NCI-H2196 (cell line): ENCODE results near the gene UROS.

Experiments used
- DNase-seq: peaks from one replicate; lab custom pipeline; 2025; ENCODE audit not compliant: unreplicated experiment; lab: John Stamatoyannopoulos, UW

The UROS gene

DNA sequence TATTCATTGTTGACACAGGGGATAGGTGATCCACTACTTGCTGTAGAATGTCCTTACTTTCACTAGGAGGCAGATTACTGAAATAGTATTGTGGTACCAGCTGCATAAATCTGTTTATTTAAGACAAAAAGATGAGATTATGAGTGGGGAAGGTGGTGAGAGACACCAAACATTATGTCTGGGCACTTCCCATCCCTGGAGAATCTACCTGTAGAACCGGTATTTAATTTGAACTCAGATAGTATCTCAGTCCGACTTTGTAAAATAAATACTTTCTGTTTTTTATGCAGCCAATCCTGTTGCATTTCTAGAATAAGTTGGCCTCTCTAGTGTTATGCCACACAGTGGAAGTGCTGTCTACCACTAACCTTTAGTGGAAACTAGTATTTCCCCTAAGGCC, 13.7 kb upstream of the UROS start:
- no peak for DNase-seq

DNA sequence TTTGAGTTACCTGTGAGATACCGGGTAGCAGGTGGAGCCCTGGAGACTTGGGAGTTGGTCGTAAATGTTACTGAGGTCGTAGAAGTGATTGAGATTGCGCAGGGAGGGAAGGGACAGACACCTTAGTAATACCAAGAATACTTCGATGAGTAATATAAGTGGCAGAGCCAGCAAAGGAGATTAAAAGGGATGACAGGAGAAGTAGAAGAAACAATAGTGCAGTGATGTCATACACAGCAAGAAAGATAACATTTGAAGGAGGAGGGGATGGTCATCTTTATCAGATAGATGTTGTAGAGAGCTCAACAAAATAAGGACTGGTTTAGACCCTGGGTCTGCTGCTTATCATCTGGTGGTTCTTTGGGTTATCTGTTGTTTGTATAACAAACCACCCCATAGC, 5.3 kb upstream of the UROS start:
- no peak for DNase-seq

DNA sequence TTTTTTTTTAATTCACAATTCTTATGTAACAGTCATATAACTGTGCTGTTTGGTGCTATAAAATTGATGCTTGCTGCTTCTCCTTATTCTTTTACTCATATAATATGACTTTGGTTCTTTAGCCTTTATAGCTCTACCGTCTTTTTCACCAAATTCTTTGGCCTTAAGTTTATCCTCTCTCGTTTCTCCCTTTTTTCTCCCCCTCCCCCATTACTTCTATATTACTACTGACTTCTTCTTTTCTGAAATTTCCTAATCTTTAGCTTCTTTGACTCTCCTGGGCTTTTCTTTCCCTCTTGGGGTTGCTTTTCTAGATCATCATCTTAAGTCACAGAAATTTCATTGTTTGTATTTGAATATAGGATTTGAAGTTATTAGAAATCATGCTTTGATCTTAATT, 4.1 kb upstream of the UROS start:
- DNase-seq: no peak

DNA sequence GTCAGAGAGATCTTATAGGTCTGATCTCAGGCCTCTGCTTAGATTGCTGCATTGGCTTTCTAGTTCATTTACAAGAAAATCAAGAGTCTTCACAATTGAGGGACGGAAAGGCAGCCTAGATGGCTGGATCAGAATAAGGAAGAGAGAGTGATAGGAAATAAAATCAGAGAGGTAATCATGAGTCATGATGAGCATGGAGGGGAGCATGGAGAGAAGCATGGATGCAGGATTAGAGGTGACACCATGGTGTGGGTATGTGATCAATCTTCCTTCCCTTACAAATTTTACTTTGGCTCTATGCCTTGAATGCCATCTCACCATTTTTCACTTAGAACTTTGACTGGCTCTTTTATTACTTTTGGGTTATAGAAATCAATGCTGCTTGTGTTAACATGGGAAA, 1.7 kb upstream of the UROS start:
- DNase-seq: no peak

DNA sequence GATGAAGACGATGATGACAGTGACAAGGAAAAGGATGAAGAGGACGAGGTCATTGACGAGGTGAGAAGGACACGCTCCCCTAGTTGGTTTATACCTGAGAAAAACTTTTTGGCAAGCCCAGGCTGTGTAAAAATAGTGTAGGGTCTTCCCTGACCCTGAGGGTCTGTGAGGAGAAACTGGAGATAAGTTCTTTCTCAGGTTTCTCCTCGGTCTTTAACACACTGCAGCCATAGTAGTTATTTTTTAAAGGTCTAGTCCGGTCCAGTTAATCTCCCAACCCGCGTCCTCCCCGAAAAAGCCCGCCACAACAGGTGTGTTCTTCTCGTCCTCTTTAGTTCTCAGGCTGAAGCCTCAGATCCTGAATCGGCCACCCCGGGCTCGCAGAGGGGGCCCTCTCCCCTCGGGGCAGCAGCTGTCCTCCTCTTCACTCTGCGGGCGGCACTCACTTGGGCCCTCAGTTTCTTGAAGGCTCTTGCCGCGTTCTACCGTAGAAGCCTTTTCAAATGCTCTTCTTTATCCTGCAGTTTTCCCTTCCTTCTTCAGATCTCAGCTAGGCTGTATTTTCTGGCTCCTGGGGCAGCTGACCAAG, 699 bp upstream of the UROS start:
- DNase-seq: no peak

DNA sequence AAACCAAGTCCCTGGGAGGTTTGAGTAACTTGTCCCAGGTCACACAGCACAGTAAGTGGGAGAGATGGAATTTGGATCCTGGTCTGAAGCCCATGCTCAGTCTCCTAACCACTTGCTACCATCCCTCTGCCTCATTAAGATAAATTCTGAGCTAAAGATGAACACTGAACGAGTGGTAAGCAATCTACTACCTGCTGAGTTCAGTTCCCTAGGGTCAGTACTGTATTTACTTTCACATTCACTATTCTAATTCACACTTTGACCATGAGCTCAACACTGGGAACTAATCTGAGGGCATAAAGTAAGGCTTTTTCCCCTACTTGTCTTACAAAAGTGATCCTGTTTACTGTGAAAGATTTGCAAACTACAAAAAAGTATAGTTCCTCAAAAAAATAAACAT, 2.4 kb downstream of the UROS start:
- DNase-seq: no peak

DNA sequence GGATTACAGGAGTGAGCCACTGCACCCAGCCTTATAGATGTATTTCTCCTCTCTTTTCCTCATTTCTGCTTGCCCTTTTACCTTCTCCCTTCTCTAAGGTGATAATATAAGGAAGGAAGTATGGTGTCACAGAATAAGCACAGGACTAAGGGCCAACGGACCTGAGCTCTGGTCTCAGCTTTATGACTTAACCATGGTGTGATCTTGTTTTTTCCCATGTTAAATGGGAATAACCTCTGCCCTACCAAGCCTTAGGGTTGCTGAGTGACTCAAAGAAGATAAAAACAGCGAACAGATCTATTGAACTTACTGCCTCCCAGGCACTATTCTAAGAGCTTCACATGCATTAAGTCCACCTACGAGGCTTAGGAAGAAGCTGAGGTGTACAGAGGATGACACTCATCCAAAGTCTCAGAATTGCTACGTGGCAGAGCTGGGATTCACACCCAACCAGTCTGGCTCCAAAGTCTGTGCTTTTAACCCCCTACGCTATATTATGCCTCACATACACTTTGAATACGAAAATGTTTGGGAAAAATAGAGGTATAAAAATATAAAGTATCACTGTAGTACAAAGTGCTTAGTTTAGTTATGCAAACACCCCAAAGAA, 5.6 kb downstream of the UROS start:
- no peak for DNase-seq

DNA sequence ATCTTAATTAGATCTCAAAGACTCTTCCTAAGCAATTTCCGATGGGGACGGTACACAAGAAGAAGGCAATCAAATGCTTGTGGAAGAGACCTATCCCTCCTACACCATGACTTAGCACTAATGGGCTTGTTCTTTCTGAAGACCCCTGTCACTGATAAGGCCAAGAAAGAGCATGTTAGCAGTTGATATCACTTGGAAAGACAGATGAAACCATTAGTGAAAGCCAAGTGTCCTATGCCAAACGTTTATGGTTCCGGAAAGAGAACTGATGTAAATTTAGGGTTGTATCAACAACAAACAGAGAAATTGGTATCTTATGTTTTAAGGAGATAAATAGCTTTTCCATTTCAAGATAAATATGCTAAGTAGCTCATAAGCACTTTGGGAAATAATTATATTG, 6.5 kb downstream of the UROS start:
- DNase-seq: no peak

DNA sequence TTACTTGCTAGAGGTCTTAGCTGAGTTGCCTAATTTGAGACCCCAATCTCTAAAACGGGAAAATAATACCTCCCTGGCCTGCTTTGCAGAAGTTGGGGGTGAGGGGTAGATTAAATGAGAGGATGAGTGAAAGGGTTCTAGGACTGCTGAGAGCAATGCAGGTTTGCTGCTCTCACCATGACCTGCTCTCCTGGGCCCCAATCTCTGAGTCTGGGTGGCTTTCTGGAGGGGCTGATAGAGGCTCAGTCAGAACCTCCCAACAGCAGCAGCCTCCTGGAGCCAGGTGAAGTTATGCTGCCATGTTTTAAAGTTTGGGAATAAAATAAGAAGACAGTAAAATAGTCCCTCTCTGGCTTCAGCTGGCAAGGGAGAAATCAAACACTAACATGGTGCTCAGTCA, 7.3 kb downstream of the UROS start:
- DNase-seq: no peak

DNA sequence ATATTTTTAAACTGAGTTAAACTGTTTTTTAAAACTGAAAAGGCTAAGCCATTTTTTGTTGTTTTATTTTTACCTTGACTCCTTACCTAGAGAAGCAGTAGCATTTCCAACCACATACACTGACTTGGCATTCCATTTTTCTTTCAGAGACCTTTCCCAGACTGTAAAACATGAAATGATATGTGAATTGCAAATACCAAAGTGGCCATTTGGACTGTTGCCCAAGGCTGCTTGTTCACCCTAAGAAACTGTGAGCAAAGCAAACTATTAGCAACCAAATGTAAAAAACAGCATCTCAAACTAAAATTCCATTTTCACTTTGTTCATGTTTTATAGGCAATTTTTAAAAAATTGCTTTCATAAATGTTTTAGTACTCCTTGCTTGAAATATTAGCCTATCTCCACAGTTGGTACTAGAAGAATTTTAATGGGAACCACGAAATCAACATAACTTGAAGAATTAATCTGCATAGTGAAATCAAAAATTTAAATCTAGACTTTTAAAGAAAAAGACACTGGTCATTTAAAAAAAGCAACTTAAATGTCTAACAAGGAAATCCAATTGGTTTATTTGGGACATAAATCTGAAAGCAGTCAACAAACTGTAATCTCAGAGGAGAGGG, 10.8 kb downstream of the UROS start:
- DNase-seq: no peak

DNA sequence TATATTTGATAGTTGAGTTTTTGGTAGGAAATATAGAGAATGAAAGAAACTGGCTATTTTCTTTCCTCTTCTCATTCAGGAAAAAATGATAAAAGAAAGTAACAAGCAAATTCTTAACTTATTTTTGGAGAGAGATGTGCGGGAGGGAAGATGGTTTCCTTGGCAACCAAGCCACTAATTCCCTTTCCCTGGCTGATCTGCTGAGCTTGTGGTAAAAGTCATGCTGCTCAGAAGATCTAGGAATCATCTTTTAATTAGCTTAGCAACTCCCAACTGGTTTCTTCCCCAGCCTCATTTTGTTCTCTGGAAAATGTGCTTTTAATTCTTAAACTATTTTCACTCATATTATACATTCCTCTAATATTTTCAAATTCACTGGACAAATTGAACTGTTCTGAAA, 11.8 kb downstream of the UROS start:
- no peak for DNase-seq

DNA sequence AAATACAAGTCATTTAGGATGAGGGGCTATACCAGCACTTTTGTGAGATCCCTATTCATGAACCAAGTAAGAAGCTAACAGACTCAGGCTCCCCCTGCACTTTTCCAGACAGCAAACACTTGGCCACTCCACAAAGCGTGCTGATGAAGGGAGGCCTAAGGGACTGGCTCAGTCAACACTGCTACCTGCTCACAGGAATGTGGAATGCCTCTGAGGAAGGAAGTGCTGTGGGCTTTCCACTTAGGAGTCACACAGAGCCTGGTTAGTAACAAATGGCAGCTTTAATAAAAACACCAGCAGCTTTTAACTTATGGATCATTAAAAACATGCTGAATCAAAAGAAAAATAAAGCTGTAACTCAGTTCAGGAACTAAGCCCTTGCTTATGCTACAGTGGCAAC, 15.0 kb downstream of the UROS start:
- no peak for DNase-seq

DNA sequence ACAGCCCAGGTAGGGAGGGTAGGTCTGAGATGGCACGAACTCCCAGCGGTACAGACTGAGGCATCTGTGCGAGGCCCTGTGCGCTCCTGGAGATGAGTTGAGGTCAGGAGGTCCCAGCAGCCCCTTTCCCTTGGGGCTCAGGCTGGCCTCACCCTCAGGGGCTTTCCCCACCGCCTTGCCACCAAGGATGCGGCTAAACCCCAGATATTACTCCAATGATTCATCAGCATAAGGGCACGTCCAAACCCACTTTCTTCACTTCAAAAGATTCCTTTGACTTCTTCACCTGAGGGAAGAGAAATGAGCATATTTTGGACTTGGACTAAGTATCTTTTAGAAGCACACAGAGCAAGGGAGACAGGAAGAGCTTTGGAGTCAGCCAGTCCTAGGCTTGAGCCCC, 20.3 kb downstream of the UROS start:
- no peak for DNase-seq

DNA sequence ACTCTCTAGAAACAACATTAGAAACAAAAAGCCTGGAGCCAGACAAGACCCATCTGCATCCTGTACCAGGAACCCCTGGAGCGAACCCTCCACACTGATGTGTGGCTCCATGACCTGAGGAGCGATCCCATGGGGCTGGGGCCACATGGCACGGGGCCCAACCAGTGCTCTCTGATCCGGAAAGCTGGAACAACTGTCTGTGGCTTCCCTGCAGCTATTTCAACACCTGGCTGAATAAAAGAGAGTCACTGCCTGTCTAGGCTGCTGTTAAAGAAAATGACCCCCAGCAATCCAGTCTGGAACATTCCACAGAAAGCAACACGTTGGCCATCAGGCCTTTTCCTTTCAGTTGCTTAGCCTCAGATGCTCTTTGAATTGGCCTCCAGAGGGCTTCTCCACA, 20.9 kb downstream of the UROS start:
- no peak for DNase-seq

DNA sequence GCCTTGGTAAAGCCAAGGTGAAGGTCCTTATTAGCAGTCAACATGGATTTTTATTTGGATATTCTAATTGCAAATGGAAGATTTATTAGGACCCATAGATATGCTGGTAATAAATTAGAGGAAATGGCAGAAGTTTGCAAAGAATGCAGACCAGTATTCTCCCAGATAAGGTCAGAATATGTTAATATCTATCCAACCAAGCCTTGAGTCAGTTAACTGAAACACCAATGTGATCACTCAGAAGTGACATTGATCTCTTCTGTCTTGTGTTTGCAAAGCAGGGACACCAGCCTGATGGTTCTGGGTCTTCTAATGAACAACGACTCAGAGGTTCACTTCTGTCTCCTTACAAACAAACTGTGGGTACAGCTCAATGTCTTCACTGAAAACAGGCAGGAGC, 21.5 kb downstream of the UROS start:
- no peak for DNase-seq

DNA sequence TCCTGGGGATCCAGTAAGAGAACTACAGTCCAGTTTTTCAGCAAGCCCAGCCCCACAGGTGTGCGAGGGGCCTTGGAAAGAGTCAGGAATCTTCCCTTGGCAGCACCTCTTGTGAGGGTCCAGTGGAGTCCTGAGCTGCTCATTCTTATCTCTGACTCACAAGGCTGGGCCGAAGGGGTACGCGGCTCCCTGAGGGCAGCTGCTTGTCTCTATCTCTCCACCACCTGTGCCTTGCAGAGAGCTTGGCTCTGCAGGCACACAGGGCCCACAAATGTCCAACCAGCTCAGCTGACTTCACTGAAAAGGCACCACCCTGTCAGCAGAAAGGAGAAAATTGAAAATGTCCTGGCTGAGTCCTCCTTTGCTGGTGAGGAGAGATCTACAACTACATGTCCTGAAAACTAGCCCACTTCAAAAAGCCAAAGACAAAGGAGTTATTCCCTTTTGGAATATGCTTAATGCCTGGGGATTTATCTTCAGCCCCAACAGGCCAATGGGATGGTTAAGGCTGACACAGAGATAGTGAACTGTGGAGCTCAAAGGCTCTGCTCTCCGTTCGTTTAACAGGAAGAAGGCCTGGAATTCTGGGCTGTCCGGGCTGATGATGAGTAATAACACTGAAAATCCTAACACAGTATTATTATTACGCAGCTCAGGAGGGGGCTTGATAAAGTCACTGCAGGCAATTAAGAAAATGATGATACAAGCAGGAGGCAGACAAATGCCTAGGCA, 23.4 kb downstream of the UROS start:
- no peak for DNase-seq

DNA sequence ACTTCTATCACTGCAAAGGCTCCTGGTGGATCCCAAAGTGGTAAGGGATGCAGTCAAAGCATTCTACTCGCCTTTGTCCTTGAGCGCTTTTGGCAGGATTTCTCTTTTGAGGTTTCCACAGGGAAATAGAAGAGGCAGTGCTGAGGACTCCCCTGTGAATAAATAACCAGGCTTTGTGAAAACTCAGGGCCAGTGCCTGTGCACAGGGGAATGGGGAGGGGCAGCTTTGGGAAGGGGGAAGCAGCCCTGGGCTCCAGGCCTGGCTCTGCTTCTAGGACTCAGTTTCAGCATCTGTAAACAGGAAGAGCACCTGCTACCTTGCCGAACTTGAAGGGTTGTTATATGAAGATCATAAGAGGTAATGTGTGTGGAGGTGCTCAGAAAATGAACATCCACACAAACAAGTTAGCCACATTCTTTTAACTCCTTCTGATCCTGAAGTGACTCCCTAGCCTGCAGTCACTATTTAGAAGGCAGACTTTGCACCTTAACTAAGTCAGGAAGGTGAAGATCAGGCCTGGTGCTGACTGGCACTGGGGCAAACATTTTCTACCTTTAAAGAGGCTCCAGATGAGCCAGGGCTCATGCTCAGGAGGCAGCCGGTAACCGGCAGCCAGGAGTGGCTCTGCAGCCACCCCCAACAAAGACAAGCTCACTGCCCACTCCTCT, 24.9 kb downstream of the UROS start:
- DNase-seq: no peak

DNA sequence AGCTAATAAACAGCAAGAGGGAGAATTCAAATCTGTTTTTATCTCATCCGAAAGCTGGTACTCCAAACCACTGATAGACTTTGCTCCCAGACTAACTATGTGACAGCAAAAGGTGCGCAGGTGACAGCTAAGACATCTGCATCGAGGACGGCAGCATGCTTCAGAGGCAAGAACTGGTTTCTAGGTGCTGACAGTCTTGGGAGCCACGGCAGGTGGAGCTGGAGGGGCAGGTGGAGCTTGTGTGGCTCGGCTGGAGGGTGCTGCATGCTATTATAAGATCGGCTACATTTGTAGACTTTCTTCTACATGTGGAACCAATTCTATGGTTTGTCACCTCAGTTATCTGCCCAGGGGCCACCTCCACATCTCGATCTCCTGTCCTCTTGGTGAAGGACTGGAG, 25.6 kb downstream of the UROS start:
- DNase-seq: no peak

DNA sequence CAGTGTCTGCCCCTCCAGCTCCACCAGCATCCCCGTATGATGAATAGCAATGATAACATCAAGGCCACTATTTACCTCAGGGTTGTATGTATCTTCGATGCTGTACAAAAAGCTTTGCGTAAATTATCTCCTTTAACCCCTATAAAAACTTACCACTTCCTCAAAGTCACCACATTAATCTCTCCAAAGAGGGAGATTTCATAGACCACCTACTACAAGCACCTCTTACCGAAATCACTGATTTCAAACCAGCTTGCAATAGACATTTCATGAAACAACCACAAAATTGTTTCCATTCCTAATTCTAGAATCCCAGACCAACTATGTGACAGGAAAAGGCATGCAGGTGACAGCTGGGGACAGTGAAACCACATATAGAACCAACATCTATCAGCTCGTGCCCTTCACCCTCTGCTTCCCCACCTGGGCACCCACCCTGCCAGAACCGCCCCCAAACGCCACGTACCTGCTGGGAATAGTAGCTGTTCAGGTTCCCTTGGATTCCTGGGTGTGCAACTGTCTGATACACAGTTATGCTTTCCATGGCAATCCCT, 27.3 kb downstream of the UROS start:
- no peak for DNase-seq

DNA sequence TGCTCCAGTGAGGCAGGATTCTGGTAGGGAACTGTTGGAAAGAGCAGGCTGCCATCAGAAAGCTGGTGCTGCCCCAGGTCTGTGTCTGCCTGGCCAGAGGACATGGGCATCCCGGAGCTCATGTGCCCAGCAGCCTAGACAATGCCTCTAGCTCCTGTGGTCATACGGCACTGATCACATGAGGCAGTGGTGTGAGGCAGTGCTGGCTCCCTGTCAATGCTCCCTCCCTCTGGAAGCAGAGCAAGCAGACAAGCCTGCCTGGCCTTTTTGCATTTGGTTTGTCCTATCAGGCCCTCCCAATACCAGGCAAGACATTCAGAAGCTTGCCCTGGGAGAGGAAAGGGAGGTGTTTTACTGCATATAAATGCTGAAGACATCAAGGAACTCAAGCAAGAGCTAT, 27.9 kb downstream of the UROS start:
- DNase-seq: no peak
